ENCODE data around the gene CLDN4. TPM values are rescaled to one million over a fixed set of nuclear protein-coding genes. Genes with fewer than 3 reads are reported as not detected.

CLDN4 gene
- polyA plus RNA-seq, 3 donors = 0.01 TPM; not detected in 2

DNA sequence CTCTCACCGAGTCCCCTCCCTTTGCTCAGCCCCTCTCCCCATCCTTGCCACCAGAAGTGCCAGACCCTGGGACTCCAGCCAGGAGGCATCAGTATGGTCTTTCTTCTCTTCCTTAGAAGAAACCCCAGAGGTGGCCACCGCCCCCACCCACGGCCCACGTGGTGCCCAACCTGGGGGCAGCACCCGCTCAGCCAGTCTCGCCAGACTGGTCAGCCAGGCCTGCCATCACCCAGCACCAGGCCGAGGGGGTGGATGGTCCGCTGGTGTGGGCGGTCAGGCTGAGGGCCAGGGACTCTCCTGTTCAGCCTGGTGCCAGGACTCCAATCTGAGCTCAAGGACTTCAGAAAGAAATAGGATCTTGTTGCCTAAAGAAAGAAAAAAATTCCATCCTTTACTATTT is 5.8 kb upstream of the CLDN4 start:
- no peak overlapping the region for H2AFZ ChIP-seq (ENCODE audit: insufficient read depth, low read depth, low read length, poor library complexity, severe bottlenecking)
- Mint-ChIP-seq H3K4me1 (peaks cover 33% of the 10 kb centered on the region), H3K4me3 (peak overlapping the region; percentile 45 to 48), H3K36me3 (peaks cover 0 to 2% of the 10 kb centered on the region in 2 donors), H3K27me3 (ENCODE audit: low read depth in 3 of 3) (peaks cover 31 to 47% (median 33%) of the 10 kb centered on the region in 3 donors), H3K9me3 (no peaks in the 10 kb centered on the region), H3K27ac (no peak overlapping the region)
- no peak for DNase-seq
- H4K20me1 ChIP-seq (ENCODE audit: insufficient read depth, low read length) = no peaks in the 10 kb centered on the region
- H3K27ac ChIP-seq (ENCODE audit: low read depth in 1 of 2, low read length in 2 of 2) = no peak overlapping the region
- no peak overlapping the region for H3K4me3 ChIP-seq (replicated peaks in 1 of 3; ENCODE audit: low read depth in 2 of 3, low read length in 3 of 3)
- intact Hi-C loops (cut with micrococcal nuclease) = loop anchor here in 1 of 2 donors (5.0 to 10.0 kb wide), 2 partner anchors 37 to 50 kb away; partner anchors contain the start of genes CLDN3 and TMEM270
- H3K27me3 ChIP-seq (ENCODE audit: control insufficient read depth in 2 of 2, insufficient read depth in 2 of 2, low read length in 2 of 2) = peaks cover 0 to 12% of the 10 kb centered on the region in 2 donors
- H3K36me3 ChIP-seq (replicated peaks in 1 of 2; ENCODE audit: control insufficient read depth in 1 of 2, insufficient read depth in 2 of 2, low read length in 2 of 2) = no peaks in the 10 kb centered on the region
- TF ChIP-seq, protein P1, sequence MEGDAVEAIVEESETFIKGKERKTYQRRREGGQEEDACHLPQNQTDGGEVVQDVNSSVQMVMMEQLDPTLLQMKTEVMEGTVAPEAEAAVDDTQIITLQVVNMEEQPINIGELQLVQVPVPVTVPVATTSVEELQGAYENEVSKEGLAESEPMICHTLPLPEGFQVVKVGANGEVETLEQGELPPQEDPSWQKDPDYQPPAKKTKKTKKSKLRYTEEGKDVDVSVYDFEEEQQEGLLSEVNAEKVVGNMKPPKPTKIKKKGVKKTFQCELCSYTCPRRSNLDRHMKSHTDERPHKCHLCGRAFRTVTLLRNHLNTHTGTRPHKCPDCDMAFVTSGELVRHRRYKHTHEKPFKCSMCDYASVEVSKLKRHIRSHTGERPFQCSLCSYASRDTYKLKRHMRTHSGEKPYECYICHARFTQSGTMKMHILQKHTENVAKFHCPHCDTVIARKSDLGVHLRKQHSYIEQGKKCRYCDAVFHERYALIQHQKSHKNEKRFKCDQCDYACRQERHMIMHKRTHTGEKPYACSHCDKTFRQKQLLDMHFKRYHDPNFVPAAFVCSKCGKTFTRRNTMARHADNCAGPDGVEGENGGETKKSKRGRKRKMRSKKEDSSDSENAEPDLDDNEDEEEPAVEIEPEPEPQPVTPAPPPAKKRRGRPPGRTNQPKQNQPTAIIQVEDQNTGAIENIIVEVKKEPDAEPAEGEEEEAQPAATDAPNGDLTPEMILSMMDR (IDR thresholded peaks at IDR 0.05) = no peak
- H3K9me3 ChIP-seq (replicated peaks in 1 of 2; ENCODE audit: control insufficient read depth in 1 of 2, insufficient read depth in 1 of 2, low read length in 2 of 2) = no peaks in the 10 kb centered on the region
- no peak overlapping the region for H3K9ac ChIP-seq (ENCODE audit: insufficient read depth, low read length, poor library complexity, severe bottlenecking)
- H3K79me2 ChIP-seq (ENCODE audit: insufficient read depth, low read length) = no peaks in the 10 kb centered on the region
- WGBS (ENCODE audit: insufficient coverage) = 92% methylated on average over 9 of the region's 9 CpGs
- H3K4me2 ChIP-seq (replicated peaks; ENCODE audit: extremely low read depth, low read length, poor library complexity, severe bottlenecking) = no peak overlapping the region
- H3K4me1 ChIP-seq (ENCODE audit: control insufficient read depth in 1 of 2, insufficient read depth in 2 of 2, low read length in 2 of 2) = peaks cover 30 to 34% of the 10 kb centered on the region in 2 donors

DNA sequence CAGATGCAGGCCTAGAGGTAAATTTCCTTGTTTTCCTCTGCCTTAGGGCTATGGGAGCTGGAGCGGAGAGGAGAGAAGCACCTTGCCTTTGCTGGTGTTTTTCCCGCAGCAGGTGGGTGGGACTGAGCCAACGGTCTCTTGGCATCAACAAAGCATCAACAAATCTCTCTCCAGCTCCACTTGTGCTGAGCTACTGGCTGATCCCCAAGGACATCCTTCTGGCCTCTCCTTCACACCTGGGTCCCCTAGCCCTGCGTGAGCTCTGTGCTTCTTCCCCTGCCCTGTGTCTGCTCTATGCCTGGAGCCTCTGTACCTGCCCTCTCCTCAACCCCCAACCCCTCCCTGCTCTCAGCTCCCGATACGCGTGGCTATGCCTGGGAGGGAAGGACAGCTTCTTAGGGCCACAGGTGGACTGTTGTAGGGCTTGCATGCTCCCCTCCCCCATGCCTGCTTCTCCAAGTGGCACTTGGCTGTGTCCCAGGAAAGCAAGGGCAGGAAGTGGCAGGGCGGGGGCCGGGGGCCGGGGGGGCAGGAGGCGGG is 3.2 kb upstream of the CLDN4 start:
- H3K27ac Mint-ChIP-seq = peak overlapping the region in 2 of 7 donors; percentile 54 to 90
- no peak overlapping the region for H3K9ac ChIP-seq (ENCODE audit: insufficient read depth, low read length, poor library complexity, severe bottlenecking)
- DNase-seq = no peak
- peaks cover 0 to 17% of the 10 kb centered on the region in 2 donors for H3K27me3 ChIP-seq (ENCODE audit: control insufficient read depth in 2 of 2, insufficient read depth in 2 of 2, low read length in 2 of 2)
- H3K9me3 Mint-ChIP-seq = no peaks in the 10 kb centered on the region
- H3K36me3 Mint-ChIP-seq = peaks cover 0 to 2% of the 10 kb centered on the region in 2 donors
- peaks cover 35 to 43% of the 10 kb centered on the region in 2 donors for H3K4me1 ChIP-seq (ENCODE audit: control insufficient read depth in 1 of 2, insufficient read depth in 2 of 2, low read length in 2 of 2)
- H2AFZ ChIP-seq (ENCODE audit: insufficient read depth, low read depth, low read length, poor library complexity, severe bottlenecking) = no peak overlapping the region
- peak overlapping the region in 1 of 2 donors; percentile 52 for H3K4me3 Mint-ChIP-seq
- TF ChIP-seq, protein P1 (IDR thresholded peaks at IDR 0.05) = no peak
- no peaks in the 10 kb centered on the region for H3K9me3 ChIP-seq (replicated peaks in 1 of 2; ENCODE audit: control insufficient read depth in 1 of 2, insufficient read depth in 1 of 2, low read length in 2 of 2)
- H3K27me3 Mint-ChIP-seq (ENCODE audit: low read depth in 3 of 3) = peaks cover 32 to 53% (median 35%) of the 10 kb centered on the region in 3 donors
- WGBS (ENCODE audit: insufficient coverage) = 7% methylated on average over 3 of the region's 11 CpGs
- peaks cover 39% of the 10 kb centered on the region for H3K4me1 Mint-ChIP-seq
- no peaks in the 10 kb centered on the region for H3K36me3 ChIP-seq (replicated peaks in 1 of 2; ENCODE audit: control insufficient read depth in 1 of 2, insufficient read depth in 2 of 2, low read length in 2 of 2)
- H3K27ac ChIP-seq (ENCODE audit: low read depth in 1 of 2, low read length in 2 of 2) = no peak overlapping the region
- H3K4me2 ChIP-seq (replicated peaks; ENCODE audit: extremely low read depth, low read length, poor library complexity, severe bottlenecking) = peak overlapping the region; percentile 15
- peak overlapping the region in 1 of 3 experiments; percentile 59 for H3K4me3 ChIP-seq (replicated peaks in 1 of 3; ENCODE audit: low read depth in 2 of 3, low read length in 3 of 3)
- intact Hi-C loops (cut with micrococcal nuclease) = loop anchor here (2.0 to 10.0 kb wide), 3 partner anchors 27 to 53 kb away; partner anchors contain the start of genes CLDN3 (in 1 of the 2) and TMEM270 (in 1 of the 2)
- no peaks in the 10 kb centered on the region for H3K79me2 ChIP-seq (ENCODE audit: insufficient read depth, low read length)
- H4K20me1 ChIP-seq (ENCODE audit: insufficient read depth, low read length) = no peaks in the 10 kb centered on the region
